Adrenal gland (tissue), 5 donors: ENCODE results near the gene PCNT.

Experiments
- POLR2A ChIP-seq, 2 donors: fragments of 450-650 bp; IDR thresholded peaks; one replicate each; pipeline ENCODE4 v1.6.1; 2017; ENCODE audit warnings: antibody characterized with exemption in 2 of 2, mild to moderate bottlenecking in 2 of 2, moderate library complexity in 1 of 2
- TF ChIP-seq, protein P1 (sequence below), 6 experiments: fragments of 450-650 bp in 4 of 6; fragments of 200-600 bp in 2 of 6; sonication (generic) in 1 of 6; IDR thresholded peaks; 1 replicate in 5 of 6; 2 replicates in 1 of 6; pipeline versions ENCODE4 v1.5.1 to v1.8.0; 2016 to 2021; ENCODE audit warnings: antibody characterized with exemption in 6 of 6, mild to moderate bottlenecking in 2 of 6, moderate library complexity in 1 of 6
- donor health status: DM: no; HTN: no; CAD: no.

DNA sequence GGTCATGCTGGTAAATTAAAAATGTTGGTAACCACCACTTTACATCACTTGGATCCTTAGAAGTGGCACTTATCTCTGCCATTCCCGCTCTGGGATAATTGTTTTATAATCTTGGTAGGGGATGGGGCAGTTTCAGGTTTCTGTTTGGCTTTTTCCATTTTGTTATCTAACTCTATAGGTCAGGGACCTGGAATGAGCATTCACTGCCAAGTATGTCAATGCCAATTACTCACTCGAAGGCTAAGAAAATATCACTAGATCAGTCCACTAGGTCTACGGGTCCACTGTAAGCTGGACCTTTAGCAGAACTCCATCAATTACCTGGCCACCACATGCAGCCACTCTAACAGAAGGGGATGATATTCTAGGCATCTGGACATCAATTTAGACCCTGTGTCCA lies 130.2 kb downstream of the PCNT start:
- no peak for TF ChIP-seq POLR2A (IDR thresholded peaks at IDR 0.05)
- TF ChIP-seq, protein P1, sequence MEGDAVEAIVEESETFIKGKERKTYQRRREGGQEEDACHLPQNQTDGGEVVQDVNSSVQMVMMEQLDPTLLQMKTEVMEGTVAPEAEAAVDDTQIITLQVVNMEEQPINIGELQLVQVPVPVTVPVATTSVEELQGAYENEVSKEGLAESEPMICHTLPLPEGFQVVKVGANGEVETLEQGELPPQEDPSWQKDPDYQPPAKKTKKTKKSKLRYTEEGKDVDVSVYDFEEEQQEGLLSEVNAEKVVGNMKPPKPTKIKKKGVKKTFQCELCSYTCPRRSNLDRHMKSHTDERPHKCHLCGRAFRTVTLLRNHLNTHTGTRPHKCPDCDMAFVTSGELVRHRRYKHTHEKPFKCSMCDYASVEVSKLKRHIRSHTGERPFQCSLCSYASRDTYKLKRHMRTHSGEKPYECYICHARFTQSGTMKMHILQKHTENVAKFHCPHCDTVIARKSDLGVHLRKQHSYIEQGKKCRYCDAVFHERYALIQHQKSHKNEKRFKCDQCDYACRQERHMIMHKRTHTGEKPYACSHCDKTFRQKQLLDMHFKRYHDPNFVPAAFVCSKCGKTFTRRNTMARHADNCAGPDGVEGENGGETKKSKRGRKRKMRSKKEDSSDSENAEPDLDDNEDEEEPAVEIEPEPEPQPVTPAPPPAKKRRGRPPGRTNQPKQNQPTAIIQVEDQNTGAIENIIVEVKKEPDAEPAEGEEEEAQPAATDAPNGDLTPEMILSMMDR (IDR thresholded peaks at IDR 0.05), result no peak
